Esophagus squamous epithelium (tissue), 4 donors: ENCODE data around the gene KCTD20.

Source experiments
- CTCF ChIP-seq, 6 experiments: fragments of 450-650 bp in 4 of 6; fragments of 200-600 bp in 2 of 6; sonication (generic) in 2 of 6; IDR thresholded peaks; one replicate each; pipeline ENCODE4 v1.5.1; 2016 to 2019; ENCODE audit warnings: antibody characterized with exemption in 6 of 6, mild to moderate bottlenecking in 4 of 6, moderate library complexity in 4 of 6
- POLR2A ChIP-seq, 4 donors: fragments of 450-650 bp; IDR thresholded peaks; one replicate each; pipeline ENCODE4 v1.6.1; 2017; ENCODE audit warnings: antibody characterized with exemption in 4 of 4, mild to moderate bottlenecking in 4 of 4, moderate library complexity in 3 of 4

GRCh38 chr6:36478051-36478526 is 35.3 kb downstream of the KCTD20 start:
- TF ChIP-seq CTCF (IDR thresholded peaks at IDR 0.05), result no peak
- TF ChIP-seq POLR2A (IDR thresholded peaks at IDR 0.05), result no peak
